Measurements from ENCODE around the gene ANHX. TPM values are rescaled to one million over a fixed set of nuclear protein-coding genes. Genes with fewer than 3 reads are reported as not detected.

The ANHX gene
- polyA plus RNA-seq, 3 donors = not detected

GRCh38 chr12:133251732-133252131 lies 16.1 kb upstream of the ANHX start:
- H3K27me3 ChIP-seq (ENCODE audit: control insufficient read depth in 2 of 2, insufficient read depth in 2 of 2, low read length in 2 of 2) = no peaks in the 10 kb centered on the region
- H3K4me3 Mint-ChIP-seq = no peak overlapping the region
- no peak overlapping the region for H3K9ac ChIP-seq (ENCODE audit: insufficient read depth, low read length, poor library complexity, severe bottlenecking)
- H3K27me3 Mint-ChIP-seq (ENCODE audit: low read depth in 3 of 3) = no peaks in the 10 kb centered on the region
- H3K27ac Mint-ChIP-seq = no peak overlapping the region
- no peak overlapping the region for H3K27ac ChIP-seq (ENCODE audit: low read depth in 1 of 2, low read length in 2 of 2)
- H4K20me1 ChIP-seq (ENCODE audit: insufficient read depth, low read length) = no peaks in the 10 kb centered on the region
- intact Hi-C loops (cut with micrococcal nuclease) = no loop called here
- H3K9me3 Mint-ChIP-seq = peaks cover 17 to 53% (median 40%) of the 10 kb centered on the region in 7 donors
- DNase-seq = no peak
- peaks cover 14 to 33% of the 10 kb centered on the region in 2 donors for H3K9me3 ChIP-seq (replicated peaks in 1 of 2; ENCODE audit: control insufficient read depth in 1 of 2, insufficient read depth in 1 of 2, low read length in 2 of 2)
- H3K4me1 ChIP-seq (ENCODE audit: control insufficient read depth in 1 of 2, insufficient read depth in 2 of 2, low read length in 2 of 2) = no peaks in the 10 kb centered on the region
- H3K36me3 ChIP-seq (replicated peaks in 1 of 2; ENCODE audit: control insufficient read depth in 1 of 2, insufficient read depth in 2 of 2, low read length in 2 of 2) = no peaks in the 10 kb centered on the region
- no CpG with 5 or more reads among the region's 6 CpGs for WGBS (ENCODE audit: insufficient coverage)
- TF ChIP-seq CTCF (IDR thresholded peaks at IDR 0.05) = no peak
- H3K79me2 ChIP-seq (ENCODE audit: insufficient read depth, low read length) = no peaks in the 10 kb centered on the region
- H2AFZ ChIP-seq (ENCODE audit: insufficient read depth, low read depth, low read length, poor library complexity, severe bottlenecking) = no peak overlapping the region
- H3K36me3 Mint-ChIP-seq = no peaks in the 10 kb centered on the region
- no peak overlapping the region for H3K4me2 ChIP-seq (replicated peaks; ENCODE audit: extremely low read depth, low read length, poor library complexity, severe bottlenecking)
- H3K4me1 Mint-ChIP-seq = no peaks in the 10 kb centered on the region
- no peak overlapping the region for H3K4me3 ChIP-seq (replicated peaks in 1 of 3; ENCODE audit: low read depth in 2 of 3, low read length in 3 of 3)

DNA sequence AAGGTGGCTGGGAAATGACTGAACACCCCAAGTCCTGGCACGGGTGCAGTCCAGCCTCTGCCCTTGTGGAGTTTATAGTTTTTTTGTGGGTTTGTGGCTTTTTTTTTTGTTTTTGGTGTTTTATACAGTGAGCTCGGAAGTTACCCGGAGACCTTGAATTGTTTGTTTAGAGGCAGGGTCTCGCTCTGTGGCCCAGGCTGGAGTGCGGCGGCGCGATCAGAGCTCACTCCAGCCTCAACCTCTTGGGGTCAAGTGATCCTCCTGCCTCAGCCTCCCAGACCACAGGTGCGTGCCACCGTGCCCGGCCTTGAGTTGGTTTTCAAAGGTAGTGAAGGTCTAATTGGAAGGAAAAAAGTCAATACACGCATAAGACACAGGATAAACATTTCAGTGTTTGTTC lies 879 bp upstream of the ANHX start:
- WGBS (ENCODE audit: insufficient coverage) = 88% methylated on average over 2 of the region's 12 CpGs
- Histone ChIP-seq H3K4me1 (ENCODE audit: control insufficient read depth in 1 of 2, insufficient read depth in 2 of 2, low read length in 2 of 2) (no peaks in the 10 kb centered on the region), H3K27ac (ENCODE audit: low read depth in 1 of 2, low read length in 2 of 2) (no peak overlapping the region), H2AFZ (ENCODE audit: insufficient read depth, low read depth, low read length, poor library complexity, severe bottlenecking) (no peak overlapping the region), H3K9me3 (replicated peaks in 1 of 2; ENCODE audit: control insufficient read depth in 1 of 2, insufficient read depth in 1 of 2, low read length in 2 of 2) (peaks cover 83 to 91% of the 10 kb centered on the region in 2 donors), H3K36me3 (replicated peaks in 1 of 2; ENCODE audit: control insufficient read depth in 1 of 2, insufficient read depth in 2 of 2, low read length in 2 of 2) (no peaks in the 10 kb centered on the region), H3K79me2 (ENCODE audit: insufficient read depth, low read length) (no peaks in the 10 kb centered on the region), H4K20me1 (ENCODE audit: insufficient read depth, low read length) (no peaks in the 10 kb centered on the region), H3K4me2 (replicated peaks; ENCODE audit: extremely low read depth, low read length, poor library complexity, severe bottlenecking) (no peak overlapping the region), H3K4me3 (replicated peaks in 1 of 3; ENCODE audit: low read depth in 2 of 3, low read length in 3 of 3) (no peak overlapping the region), H3K27me3 (ENCODE audit: control insufficient read depth in 2 of 2, insufficient read depth in 2 of 2, low read length in 2 of 2) (no peaks in the 10 kb centered on the region), H3K9ac (ENCODE audit: insufficient read depth, low read length, poor library complexity, severe bottlenecking) (no peak overlapping the region)
- H3K27ac Mint-ChIP-seq = no peak overlapping the region
- intact Hi-C loops (cut with micrococcal nuclease) = no loop called here
- H3K4me3 Mint-ChIP-seq = no peak overlapping the region
- no peak for TF ChIP-seq CTCF (IDR thresholded peaks at IDR 0.05)
- H3K36me3 Mint-ChIP-seq = no peaks in the 10 kb centered on the region
- DNase-seq = no peak
- peaks cover 56 to 87% (median 79%) of the 10 kb centered on the region in 7 donors for H3K9me3 Mint-ChIP-seq
- no peaks in the 10 kb centered on the region for H3K4me1 Mint-ChIP-seq
- peaks cover 0 to 4% (median 2%) of the 10 kb centered on the region in 3 donors for H3K27me3 Mint-ChIP-seq (ENCODE audit: low read depth in 3 of 3)
